NCI-H1417 treated with DMSO at 0.1 percent for 48 hours (cell line): ENCODE data around the gene PRKX.
"Not testable (repeated sequence)": the region's sequence is repeated elsewhere in the genome, so short reads cannot be mapped to it uniquely, and the experiment has no call there.

Experiments
- DNase-seq: peaks from one replicate; lab custom pipeline; 2025; lab: John Stamatoyannopoulos, UW

PRKX gene

DNA sequence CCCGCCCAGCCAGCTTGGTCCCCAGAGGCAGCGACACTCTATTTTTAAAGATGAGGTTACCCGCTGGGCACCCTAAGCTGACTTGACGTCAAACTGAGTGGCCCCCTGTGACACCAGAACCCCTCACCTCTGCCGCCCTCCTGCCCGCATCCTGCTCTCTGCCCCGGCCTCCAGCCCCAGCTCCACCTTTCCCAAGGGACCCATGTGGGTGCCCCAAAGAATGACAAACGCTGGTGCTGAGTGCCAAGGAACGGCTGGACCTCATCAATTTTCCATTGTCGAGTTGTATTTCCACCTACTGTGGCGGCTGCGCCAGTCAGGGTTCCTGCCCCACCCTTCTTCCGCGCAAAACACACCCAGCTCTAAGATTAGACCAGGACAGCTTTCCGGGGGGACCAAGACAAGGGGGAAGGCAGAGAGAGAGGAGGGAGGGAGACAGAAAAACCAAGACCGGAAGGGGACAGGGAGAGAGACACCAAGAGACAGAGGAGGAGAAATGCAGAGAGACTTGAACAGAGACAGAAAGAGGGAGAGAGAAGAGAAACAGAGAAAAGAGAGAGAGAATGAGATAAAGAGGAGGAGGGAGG lies 2.0 kb downstream of the PRKX start:
- no peak for DNase-seq

DNA sequence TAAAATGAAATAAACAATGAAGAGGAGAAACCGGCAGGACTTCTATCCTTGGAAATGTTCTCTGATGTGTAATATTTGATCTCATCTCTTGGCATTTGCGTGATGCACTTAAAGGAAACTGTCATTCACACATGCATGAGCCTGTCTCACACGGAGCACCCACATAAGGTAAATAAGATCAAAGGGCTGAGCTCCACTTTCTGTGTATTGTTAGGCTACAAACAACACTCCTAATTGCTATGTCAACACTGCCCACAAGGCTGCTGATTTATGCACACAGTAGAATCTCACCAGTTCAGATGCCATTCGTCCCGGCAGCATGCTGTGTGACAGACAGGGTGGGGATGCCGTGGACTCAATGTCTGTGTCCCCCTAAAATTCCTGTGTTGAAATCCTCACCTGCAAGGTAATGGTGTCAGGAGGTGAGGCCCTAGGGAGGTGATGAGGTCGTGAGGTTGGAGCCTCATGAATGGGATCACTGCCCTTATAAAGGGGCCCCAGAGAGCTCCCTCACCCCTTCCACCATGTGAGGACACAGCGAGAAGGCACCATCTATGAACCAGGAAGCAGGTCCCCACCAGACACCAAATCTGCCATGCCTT lies 5.7 kb downstream of the PRKX start:
- not testable (repeated sequence) for DNase-seq

DNA sequence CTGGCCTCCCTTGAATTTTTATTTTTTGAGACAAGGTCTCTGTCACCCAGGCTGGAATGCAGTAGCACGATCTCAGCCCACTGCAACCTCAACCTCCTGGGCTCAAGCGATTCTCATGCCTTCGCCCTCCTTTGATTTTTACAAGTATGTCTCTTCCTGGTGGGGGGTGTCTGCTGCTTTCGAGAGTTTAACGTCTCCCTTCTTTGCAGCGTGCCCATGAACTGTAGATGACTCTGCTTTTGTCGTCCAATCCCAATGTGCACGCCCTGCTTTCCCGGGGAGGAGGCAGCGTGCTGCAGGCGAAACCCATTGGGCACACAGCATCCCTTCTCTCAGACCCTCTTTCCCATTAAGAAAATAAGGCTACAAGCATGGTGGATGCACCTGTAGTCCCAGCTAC lies 7.0 kb downstream of the PRKX start:
- no peak for DNase-seq

DNA sequence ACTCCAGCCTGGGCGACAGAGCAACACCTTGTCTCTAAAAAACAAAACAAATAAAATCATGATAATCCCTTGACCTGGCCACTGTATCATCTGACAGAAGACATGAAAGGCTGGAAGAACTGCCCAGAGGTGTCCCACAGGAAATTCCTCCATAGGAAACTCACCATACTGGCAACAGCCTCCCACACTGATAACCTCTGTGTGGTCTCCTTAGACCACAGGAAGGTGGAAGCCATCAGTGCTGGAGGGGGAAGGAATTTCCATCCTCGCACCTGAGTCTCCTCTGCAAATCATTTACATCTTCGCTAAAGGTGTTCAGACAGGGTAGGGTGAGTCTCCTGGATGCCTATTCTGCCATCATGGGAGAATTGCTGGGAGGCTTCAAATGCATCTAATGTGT lies 10.2 kb downstream of the PRKX start:
- DNase-seq: not testable (repeated sequence)

DNA sequence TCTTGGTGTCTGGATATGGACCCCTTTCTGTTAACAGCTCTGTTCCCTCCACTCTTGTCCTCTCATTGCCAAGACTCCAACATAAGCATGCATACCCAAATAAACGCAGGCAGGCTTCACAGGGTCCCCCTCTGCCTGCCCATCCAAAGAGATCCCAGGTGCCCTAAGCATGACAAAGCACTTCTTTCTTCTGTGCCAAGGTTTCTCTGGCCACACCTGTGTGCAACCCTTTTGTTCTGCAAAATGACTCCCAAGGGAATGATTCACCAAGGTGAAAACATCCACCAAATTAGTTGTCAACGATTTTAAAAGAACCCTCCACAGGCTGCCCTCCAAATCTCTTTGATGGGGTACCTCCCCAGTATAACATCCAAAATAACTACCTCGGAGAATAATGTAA lies 11.4 kb downstream of the PRKX start:
- DNase-seq: not testable (repeated sequence)

DNA sequence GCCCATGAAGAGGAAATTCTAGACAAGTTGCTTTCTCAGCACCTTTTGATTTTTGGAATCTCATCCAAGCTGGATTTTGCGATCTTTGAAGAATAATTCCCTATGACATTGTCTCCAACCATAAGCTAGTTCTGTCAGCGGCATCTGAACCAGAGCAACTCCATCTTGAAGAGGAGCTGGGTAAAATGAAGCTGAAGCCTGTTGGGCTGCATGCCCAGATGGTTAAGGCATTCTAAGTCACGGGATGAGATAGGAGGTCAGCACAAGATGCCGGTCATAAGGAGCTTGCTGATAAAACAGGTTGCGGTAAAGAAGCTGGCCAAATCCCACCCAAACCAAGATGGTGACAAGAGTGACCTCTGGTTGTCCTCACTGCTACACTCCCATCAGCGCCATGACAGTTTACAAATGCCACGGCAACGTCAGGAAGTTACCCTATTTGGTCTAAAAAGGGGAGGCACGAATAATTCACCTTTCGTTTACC lies 12.0 kb downstream of the PRKX start:
- not testable (repeated sequence) for DNase-seq

DNA sequence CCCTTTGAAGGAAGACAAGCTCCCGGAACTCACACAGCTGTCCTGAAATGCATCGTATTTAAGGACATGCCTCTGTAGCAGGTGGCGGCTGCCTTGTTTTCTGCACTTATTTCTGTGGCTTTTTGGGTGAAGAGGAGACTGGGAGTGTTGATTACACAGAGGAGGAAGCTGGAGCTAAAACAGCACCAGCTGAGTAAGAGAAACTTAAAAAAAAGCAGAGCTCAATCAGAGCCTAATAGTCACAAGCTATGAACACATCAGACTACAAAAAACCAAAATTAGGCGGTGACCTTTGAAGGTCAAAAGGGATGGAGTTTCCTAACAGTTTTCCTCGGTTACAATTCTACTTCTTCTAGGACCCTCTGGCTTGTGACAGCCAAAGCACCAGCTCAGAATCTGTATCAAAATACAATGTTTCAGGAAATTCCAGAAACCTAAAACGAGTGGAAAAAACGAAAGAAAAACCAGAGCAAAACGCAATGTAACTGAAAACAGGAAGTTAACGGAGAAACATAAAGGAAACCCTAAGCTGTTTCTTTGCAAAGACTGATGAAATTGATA lies 13.5 kb downstream of the PRKX start:
- no peak for DNase-seq

DNA sequence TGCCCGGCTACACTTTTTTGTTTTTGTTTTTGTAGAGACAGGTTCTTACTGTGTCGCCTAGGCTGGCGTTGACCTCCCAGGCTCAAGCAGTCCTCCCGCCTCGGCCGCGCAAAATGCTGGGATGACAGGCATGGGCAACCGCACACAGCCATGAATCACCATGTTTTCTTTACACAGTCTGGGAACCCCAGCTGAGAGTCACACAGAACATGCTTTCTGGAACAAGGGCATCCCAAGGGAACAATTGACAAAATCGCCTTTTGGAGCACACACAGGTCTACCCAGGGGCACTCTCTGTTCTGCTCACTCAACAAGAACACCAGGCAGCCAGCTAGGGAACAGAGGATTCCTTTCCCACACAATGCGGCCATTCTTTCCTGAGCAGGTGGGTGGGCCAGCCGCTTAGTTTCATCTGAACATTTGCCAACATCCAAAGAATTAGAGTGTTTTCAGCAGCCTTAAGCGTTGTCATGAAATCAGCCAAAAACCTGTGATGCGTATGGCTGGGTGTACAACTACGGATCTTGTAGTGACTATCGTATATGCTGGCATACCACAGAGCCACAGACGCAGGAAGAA lies 15.7 kb downstream of the PRKX start:
- DNase-seq: no peak

DNA sequence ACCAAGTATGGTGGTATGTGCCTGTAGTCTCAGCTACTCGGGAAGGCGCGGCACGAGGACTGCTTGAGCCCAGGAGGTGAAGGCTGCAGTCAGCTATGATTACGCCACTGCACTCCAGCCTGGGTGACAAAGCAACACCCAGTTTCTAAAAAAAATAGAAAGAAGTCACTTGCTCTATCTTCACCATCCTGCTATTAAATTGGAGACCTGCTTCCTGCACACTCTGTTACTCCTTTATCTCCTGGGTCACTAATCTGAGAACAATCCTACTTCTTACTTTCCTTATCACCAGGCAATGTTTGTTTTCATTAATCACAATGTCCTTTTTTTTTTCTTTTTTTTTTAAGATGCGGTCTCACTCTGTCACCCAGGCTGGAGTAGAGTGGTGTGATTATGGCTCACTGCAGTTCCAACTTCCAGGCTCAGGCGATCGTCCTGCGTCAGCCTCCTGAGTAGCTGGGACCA lies 16.2 kb downstream of the PRKX start:
- no peak for DNase-seq

DNA sequence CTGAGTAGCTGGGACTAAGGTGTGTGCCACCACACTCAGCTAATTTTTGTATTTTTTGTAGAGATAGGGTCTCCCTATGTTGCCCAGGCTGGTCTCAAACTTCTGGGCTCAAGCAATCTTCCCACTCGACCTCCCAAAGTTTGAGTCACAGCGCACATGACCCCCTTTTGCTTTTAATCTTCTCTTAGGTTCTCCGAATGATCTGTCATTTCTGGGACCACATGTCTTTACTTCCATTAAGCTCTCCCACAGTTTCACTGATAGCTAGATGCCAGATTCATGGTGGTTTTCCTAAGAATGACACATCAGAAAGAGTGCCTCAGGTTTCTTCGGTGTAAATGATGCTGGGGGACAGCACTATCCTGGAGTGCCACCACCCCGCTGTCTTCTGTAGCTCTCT lies 17.9 kb downstream of the PRKX start:
- no peak for DNase-seq

DNA sequence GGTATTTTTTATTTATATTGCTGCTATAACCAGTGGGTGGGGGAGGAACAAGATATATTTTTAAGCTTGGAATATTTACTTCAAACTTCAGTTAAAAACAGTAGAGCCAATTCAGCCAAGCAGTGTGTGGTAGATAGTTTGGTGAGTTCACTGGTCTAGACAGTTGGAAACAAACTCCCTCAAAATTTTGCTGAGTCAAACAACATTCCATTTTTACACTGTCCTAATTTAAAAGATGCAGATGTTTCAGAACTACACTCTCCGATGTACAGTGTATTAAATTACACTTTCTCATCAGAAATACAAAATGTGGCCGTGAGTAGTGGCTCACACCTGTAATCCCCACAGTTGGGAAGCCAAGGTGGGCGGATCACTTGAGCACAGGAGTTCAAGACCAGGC lies 23.3 kb downstream of the PRKX start:
- no peak for DNase-seq

DNA sequence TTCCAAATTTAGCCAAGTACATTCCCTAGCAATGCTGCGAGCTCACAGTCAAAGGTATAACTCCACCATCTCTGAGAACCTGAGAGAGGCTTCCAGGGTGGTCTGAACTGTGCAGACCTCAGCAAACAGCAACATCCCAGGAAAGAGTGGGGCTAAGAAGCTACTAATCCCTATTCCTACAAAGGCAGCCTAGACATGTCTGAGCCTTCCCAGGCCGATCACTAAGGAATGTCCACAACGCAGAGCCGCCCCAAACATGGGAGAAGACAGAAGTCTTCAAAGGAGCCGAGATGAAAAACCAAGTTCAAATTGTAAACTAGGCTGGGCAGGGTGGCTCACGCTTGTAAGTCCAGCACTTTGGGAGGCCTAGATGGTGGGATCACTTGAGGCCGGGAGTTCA lies 30.2 kb downstream of the PRKX start:
- not testable (repeated sequence) for DNase-seq

DNA sequence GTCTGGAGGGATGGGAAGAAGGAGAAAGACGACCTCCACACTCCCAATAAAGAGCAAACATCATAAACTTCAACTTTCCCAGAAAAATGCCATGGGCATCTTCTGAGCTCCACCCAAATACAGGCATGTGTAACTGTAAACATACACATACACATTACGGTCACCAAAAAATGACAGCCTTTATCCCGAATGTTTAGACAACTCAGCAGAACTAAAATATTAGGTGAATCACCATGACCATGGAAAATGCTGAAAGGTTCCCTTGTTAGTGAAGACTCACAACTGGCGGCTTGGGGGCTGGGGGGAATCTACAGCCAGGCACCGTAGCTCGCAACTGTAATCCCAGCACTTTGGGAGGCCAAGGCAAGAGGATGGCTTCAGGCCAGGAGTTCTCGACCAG lies 33.0 kb downstream of the PRKX start:
- DNase-seq: no peak

DNA sequence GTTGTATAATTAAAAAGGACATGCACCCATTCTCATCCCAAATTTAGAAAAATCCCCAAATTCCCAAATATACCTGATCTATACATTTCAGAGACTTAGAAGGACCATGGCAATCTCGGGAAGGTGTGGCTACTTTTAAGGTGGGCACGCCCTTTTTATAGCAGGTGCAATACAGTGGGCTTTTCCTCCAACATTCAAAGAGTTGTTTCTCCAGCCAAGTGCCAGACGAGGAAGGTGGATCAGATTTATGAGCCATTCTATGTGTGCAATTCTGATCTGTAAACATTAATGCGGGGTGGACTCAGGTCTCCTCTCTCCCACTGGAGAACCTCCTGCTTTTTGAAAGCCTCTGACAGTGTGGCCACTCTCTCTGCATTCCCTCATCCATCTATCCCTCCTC lies 33.8 kb downstream of the PRKX start:
- no peak for DNase-seq

DNA sequence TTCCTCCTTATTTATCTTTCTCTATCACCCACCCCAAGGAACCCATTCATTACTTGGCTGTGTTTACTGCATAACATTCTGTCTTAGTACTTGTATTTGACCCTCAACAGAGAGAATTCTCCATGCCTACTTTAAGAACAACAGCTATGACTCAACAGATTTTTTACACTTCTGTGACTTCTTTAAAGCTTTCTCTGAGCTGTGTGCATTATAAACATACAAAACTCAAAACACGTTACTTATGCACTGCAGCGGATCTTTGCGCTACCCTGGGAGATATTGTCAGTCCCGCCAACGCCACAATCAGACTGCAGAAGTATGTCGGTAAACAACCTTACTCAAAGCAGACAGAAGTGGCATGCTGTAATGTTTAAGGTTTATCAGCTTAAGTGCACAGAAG lies 35.1 kb downstream of the PRKX start:
- DNase-seq: no peak

DNA sequence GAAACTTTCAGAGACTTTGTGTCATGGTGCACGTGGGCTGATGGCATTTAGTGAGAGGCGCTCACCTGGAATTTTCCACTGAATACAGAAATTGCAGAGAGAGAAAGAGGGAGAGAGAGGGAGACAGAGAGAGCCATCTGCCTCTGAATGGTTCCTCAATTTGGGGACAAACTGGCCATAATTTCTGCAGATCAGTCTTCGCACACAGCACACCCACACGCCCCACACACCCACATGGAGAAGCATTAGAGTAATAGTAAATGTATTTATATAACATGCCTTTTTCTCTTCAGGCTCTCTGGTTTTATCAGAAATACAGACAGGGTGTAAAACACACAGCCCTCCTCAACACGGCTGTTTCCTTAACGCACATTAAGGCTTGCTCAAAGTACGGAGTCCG lies 38.6 kb downstream of the PRKX start:
- no peak for DNase-seq

DNA sequence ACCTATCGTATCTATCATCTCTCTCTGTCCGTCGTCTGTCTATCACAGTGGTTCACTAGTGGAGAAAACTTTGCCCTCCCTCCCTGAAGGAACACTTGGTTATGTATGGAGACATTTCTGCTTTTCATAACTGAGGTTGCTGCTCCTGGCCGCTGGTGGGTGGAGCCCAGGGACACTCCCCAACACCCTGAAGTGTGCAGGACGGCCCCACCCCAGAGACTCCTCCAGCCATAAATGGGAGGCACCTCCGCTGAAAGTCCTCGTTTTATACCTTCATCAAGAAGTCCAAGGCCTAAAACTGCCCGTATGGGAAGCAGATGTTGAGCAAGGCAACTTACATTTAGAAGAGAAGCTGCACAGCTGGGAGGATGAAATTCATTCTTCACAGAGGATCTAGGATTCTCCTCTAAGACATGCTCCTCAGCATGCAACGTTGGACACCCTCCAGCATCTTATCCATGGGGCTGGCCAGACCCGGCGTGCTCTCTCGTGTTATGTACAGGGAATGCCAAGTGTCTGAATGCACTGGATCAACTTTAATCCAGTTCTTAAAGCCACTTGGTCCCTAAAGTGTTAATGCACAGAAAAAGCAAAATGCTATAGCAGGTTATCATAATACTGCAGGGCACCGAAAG lies 43.5 kb downstream of the PRKX start:
- DNase-seq: no peak

DNA sequence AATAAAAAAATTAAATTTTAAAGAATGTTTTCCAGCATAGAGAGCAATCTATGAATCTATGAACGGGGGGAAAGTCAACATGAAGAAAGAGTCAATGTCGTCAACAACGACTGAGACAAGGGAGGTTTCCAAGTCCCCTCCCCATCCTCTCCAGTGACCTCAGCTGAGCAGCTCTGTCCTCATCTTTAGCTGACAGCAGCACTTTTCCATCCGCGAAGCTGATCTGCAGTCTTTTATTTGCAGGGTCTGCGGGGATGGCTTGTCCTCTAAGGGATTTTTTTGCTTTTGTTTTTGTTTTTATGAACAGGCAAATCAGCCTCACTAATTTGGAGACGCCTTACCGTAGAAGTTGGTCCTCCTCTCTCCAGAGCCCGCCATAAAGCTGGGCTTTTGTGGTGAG lies 46.5 kb downstream of the PRKX start:
- DNase-seq: no peak

DNA sequence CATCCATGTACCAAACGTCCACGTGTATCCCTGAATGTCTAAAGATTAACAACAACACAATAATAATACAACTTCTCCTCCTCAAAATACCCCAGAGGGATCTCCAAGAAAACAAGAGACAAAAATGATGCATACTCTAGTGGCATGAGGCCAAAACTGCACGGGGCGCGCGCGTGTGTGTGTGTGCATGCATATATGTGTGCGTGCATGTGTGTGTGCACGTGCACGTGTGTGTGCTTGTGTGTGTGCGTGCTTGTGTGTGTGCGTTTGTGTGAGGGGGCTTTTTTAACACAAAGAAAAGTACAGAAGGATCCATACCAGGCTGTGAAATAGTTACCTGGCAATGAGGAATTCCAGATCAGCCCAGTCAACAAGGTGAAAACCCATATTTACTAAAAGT lies 48.5 kb downstream of the PRKX start:
- DNase-seq: no peak

DNA sequence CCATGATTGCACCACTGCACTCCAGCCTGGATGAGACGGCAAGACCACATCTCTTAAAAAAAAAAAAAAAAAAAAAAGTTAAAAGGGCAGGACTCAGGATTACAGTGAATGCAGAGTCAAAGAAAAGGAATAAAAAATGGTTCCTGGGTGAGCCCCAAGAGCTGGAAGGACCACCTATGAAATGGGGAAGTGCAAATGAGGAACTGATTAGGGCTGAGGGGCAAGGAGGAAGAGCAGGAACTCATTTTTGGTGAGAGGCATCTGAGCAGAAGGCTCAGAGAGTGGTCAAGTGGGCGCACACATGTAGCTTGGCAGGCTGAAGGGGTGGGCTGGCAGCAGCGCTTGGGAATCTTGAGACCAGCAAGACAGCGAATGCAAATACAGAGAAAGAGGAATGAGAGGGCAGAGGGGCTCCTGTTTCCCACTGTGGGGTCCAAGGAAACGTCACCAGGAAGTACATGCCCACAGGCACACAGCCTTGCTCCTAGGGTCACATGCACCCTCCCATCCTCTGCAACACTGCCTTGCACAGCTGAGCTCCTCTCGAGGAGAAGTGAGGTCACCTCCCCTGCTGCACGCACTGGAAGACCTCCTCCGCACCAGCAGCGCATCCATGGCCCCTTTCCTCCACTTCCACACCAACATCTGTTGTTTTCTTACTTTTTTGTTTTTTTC lies 49.7 kb downstream of the PRKX start:
- not testable (repeated sequence) for DNase-seq

DNA sequence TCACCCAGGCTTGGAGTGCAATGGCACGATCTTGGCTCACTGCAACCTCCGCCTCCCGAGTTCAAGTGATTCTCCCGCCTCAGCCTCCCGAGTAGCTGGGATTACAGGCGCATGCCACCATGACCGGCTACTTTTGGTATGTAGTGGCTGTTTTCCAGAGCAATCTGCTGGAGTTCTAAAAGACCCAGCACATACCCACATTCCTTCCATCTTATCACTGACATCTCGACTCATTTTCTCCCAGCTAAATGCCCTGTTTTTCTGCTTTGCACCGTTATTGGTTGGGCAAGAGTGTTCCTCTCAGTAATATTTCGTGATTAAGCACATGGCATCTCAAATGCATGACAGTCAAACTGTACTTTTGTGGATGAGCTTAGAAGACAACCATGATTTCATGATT lies 53.7 kb downstream of the PRKX start:
- DNase-seq: no peak

DNA sequence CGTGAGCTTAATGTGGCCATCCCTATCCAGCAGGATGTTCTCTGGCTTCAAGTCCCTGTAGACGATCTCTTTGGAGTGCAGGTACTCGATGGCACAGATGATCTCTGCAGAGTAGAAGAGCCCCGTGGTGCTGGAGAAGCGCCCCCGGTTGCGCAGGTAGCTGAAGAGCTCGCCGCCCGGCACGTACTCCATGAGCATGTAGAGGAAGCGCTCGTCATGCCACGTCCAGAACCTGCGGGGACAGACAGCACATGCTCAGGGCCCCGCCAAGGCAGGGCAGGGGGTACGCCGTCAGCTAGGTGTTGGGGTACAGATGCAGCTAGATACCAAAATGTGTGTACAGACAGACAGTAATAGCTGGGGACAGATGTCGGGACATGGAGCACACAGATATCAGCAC lies 58.3 kb downstream of the PRKX start:
- no peak for DNase-seq
